Measurements from ENCODE around the gene AP3B1.

DNA sequence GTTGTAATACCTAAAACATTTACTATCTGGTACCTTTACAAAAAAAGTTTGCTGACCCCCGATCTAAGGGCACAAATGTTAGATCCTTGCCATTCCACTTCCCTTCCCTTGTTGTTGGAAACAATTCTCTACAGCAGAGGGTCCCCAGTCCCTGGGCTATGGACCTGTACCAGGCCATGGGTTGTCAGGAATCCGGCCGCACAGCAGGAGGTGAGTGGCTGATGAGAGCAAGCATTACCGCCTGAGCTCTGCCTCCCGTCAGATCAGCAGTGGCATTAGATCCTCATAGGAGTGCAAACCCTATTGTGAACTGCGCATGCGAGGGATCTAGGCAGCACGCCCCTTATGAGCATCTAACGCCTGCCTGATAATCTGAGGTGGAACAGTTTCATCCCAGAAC is 248.5 kb downstream of the AP3B1 start:
- TF ChIP-seq EZH2 (IDR thresholded peaks at IDR 0.05; ENCODE audit: borderline replicate concordance, low read depth, low read length, poor library complexity, severe bottlenecking): no peak
- TF ChIP-seq, protein P1, sequence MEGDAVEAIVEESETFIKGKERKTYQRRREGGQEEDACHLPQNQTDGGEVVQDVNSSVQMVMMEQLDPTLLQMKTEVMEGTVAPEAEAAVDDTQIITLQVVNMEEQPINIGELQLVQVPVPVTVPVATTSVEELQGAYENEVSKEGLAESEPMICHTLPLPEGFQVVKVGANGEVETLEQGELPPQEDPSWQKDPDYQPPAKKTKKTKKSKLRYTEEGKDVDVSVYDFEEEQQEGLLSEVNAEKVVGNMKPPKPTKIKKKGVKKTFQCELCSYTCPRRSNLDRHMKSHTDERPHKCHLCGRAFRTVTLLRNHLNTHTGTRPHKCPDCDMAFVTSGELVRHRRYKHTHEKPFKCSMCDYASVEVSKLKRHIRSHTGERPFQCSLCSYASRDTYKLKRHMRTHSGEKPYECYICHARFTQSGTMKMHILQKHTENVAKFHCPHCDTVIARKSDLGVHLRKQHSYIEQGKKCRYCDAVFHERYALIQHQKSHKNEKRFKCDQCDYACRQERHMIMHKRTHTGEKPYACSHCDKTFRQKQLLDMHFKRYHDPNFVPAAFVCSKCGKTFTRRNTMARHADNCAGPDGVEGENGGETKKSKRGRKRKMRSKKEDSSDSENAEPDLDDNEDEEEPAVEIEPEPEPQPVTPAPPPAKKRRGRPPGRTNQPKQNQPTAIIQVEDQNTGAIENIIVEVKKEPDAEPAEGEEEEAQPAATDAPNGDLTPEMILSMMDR (conservative IDR thresholded peaks at IDR 0.05; ENCODE audit: low read depth, low read length): no peak
